ENCODE measurements around the gene PRDM15. TPM values are rescaled to one million over a fixed set of nuclear protein-coding genes. Genes with fewer than 3 reads are reported as not detected.

PRDM15 gene
- total and polyA plus RNA-seq, 2 donors (not counting 3 experiments of a cell fraction or from before 2014, with no cell fraction given) = 11.8 to 12.9 TPM

DNA sequence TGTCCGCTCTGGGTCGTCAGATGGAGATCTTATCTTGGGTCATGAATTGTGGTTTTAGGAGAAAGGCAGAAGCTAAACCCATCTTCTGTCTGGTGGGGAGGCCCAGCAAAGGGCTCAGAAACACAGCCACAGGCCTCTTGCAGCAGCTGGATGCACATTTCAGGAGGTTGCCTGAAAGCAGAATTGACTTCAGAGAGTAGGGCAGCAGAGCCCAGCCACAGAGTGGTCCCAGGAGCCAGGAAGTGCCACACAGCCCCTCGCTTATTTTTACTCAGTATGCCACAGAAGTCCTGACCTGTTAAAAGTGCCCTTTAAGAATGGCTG lies 104.0 kb downstream of the PRDM15 start:
- POLR2A ChIA-PET = no interaction called here
- dilution Hi-C loops (cut with MboI; ENCODE audit: extremely low pct_ligation_motif_present, low sequenced_read_pairs) = no loop called here

More for the DNA sequence above, 104.0 kb downstream of the PRDM15 start:
- Histone ChIP-seq H3K27me3 (ENCODE audit: control insufficient read depth in 2 of 2, insufficient read depth in 2 of 2, low read length in 2 of 2) (peaks cover 37 to 65% of the 10 kb centered on the region in 2 experiments), H3K9me3 (replicated peaks; ENCODE audit: control insufficient read depth, insufficient read depth, low read length) (no peaks in the 10 kb centered on the region), H3K4me1 (ENCODE audit: control insufficient read depth, extremely low read depth, insufficient read depth, low read length) (no peaks in the 10 kb centered on the region), H3K36me3 (ENCODE audit: control insufficient read depth in 2 of 2, extremely low read depth in 1 of 2, insufficient read depth in 2 of 2, low read length in 2 of 2) (no peaks in the 10 kb centered on the region), H3K27ac (ENCODE audit: insufficient read depth, low read depth, low read length) (no peak overlapping the region), H3K4me2 (ENCODE audit: insufficient read depth, low read length) (no peak overlapping the region), H4K20me1 (replicated peaks; ENCODE audit: control insufficient read depth, extremely low read depth, insufficient read depth, low read length) (no peaks in the 10 kb centered on the region), H2AFZ (ENCODE audit: low read depth, low read length) (no peak overlapping the region), H3K9ac (replicated peaks; ENCODE audit: extremely low read depth, insufficient read depth, low read length) (no peak overlapping the region), H3K9me1 (replicated peaks; ENCODE audit: control insufficient read depth, extremely low read depth, insufficient read depth, low read length) (no peaks in the 10 kb centered on the region), H3K79me2 (ENCODE audit: control insufficient read depth, insufficient read depth, low read length) (no peaks in the 10 kb centered on the region), H3K4me3 (replicated peaks in 1 of 3; ENCODE audit: insufficient read depth in 1 of 3, low read depth in 1 of 3, low read length in 3 of 3) (no peak overlapping the region)
- no peak for FAIRE-seq
- no peak for DNase-seq (ENCODE audit: low read depth, low spot score)
- intact Hi-C loops (cut with micrococcal nuclease) = loop anchor here (5.0 kb wide), 1 partner anchor 653 kb away; no protein-coding TSS in a partner anchor
- TF ChIP-seq EZH2 (IDR thresholded peaks at IDR 0.05; ENCODE audit: borderline replicate concordance, low read depth, low read length, severe bottlenecking) (no peak), FOS (IDR thresholded peaks at IDR 0.05; ENCODE audit: borderline replicate concordance, insufficient read depth, low read length) (no peak), POLR2AphosphoS5 (IDR thresholded peaks at IDR 0.05; ENCODE audit: insufficient read depth, low read depth, low read length) (no peak), GATA2 (IDR thresholded peaks at IDR 0.05; ENCODE audit: insufficient read depth, insufficient read length, low read depth, low read length) (no peak), MYC (IDR thresholded peaks at IDR 0.05; ENCODE audit: low read depth, low read length) (no peak), JUN (IDR thresholded peaks at IDR 0.05; ENCODE audit: borderline replicate concordance, insufficient read depth, insufficient read length, low read depth) (no peak), POLR2A (IDR thresholded peaks at IDR 0.05; ENCODE audit: low read depth, low read length) (no peak)
- TF ChIP-seq, protein P1, sequence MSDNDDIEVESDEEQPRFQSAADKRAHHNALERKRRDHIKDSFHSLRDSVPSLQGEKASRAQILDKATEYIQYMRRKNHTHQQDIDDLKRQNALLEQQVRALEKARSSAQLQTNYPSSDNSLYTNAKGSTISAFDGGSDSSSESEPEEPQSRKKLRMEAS (IDR thresholded peaks at IDR 0.05; ENCODE audit: insufficient read depth, insufficient read length) = no peak
- TF ChIP-seq, protein P2, sequence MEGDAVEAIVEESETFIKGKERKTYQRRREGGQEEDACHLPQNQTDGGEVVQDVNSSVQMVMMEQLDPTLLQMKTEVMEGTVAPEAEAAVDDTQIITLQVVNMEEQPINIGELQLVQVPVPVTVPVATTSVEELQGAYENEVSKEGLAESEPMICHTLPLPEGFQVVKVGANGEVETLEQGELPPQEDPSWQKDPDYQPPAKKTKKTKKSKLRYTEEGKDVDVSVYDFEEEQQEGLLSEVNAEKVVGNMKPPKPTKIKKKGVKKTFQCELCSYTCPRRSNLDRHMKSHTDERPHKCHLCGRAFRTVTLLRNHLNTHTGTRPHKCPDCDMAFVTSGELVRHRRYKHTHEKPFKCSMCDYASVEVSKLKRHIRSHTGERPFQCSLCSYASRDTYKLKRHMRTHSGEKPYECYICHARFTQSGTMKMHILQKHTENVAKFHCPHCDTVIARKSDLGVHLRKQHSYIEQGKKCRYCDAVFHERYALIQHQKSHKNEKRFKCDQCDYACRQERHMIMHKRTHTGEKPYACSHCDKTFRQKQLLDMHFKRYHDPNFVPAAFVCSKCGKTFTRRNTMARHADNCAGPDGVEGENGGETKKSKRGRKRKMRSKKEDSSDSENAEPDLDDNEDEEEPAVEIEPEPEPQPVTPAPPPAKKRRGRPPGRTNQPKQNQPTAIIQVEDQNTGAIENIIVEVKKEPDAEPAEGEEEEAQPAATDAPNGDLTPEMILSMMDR (IDR thresholded peaks at IDR 0.05; ENCODE audit: extremely low read depth in 1 of 2, insufficient read depth in 1 of 2, low read depth in 1 of 2, low read length in 2 of 2) = no peak
- CTCF ChIA-PET = interaction anchor here (1.1 to 4.6 kb wide), 3 partner anchors 162 to 492 kb away, joined by 3 to 92 read pairs (median 5); no protein-coding TSS in a partner anchor
- no TSS peak for BruUV-seq (replicated peaks)
